HG03342 (cell line): ENCODE data around the gene AGK.
"Not testable (repeated sequence)": the region's sequence is repeated elsewhere in the genome, so short reads cannot be mapped to it uniquely, and the experiment has no call there.

ENCODE experiments used
- ATAC-seq: cut with Tn5 transposase; IDR thresholded peaks from one replicate; pipeline ENCODE4 v1.9.1; 2021; ENCODE audit warnings: mild to moderate bottlenecking, moderate library complexity; ENCODE audit not compliant: unreplicated experiment

Gene AGK

GRCh38 chr7:141674171-141674671, 123.0 kb downstream of the AGK start:
- no peak for ATAC-seq

GRCh38 chr7:141674702-141675101, 123.5 kb downstream of the AGK start:
- ATAC-seq: no peak

DNA sequence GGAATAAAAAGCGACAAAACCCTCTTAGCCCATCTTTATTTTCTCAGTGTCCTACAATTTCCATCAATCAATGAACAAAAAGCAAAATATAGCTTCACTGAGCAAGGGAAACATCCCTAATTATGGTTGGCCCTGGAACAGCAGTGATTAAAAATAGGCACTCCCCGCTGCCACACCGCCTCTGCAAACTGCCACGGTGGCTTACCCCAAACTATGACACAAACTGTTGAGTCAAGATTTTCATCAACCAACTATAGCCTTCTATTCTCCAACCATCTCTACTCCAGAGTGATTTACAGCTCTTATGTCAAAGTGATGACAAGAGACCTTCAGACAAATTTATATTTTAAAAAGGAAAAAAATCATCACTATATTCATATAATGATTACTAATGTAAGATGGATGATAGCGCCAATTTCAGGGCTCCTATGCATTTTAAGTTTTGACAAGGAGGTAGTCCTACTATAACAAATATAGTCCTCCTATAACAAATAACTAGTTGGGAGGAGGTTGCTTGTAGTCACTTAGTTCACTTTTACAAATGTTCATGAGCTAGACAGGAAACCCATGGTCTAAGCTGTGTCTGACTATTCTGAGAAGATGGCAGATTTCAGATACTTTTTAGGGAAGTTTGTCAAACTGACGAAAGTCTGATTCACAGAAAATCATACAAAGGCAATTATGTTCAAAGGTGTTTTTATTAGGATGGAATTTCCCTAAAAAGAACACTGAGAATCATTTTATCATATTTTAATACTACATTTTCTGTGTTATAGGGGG, 124.4 kb downstream of the AGK start:
- ATAC-seq: no peak

DNA sequence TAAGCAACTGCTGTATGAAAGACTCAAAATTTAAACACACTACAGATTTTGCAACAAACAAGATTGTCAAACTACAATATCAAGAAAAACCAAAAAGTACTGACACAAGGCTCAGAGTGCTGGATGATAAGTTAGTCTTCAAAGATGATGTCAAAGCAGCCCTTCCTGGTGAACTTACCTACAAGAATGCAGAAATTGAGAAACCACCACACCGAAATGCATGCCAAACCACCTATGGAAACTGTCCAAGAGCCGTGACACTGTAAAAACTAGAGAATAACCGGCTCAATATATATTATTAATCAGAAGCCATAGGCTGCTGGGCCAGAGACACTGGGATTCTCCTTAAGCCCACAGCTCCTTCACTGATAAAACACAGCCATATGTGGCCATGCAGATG, 125.4 kb downstream of the AGK start:
- no peak for ATAC-seq

DNA sequence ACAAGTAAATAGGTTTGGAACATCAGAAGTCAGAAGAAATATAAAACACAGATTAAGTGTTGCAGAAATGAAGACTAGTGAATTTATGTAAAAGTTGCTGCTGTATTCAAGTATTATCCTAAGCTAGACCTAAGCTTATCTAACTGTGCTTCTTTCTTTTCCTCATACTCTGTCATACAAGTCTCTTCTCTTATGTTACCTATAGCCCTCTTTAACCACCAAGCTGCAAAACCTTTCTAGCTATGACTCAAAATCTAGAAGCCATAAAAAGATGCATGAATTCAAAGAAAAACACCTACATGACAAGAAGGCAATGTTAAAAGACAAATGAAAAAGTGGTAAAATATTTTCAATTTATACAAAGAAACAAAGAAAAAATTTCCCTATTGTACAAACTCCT, 127.8 kb downstream of the AGK start:
- ATAC-seq: no peak

- ATAC-seq: no peak
Measured at GRCh38 chr7:141685285-141686023, 134.2 kb downstream of the AGK start.

GRCh38 chr7:141686074-141686473, 134.9 kb downstream of the AGK start:
- ATAC-seq: no peak

GRCh38 chr7:141686670-141687069, 135.5 kb downstream of the AGK start:
- no peak for ATAC-seq

DNA sequence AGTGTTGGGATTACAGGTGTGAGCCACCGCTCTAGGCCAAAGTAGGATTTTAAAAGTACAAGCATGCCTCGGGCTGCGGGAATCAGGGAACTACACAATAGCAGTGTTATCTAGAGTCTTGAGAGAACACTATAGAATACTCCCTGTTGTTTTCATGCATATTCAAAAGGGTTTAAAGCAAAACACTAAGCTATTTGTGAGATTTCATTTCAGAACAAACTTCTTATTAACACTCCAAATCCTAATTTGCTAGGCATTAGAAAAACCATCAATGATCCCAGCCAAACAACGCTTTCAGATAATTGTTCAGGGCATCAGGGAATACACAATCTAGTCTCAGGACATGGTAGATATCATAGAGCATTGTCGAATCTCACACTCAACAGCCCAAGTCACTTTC, 136.8 kb downstream of the AGK start:
- no peak for ATAC-seq

DNA sequence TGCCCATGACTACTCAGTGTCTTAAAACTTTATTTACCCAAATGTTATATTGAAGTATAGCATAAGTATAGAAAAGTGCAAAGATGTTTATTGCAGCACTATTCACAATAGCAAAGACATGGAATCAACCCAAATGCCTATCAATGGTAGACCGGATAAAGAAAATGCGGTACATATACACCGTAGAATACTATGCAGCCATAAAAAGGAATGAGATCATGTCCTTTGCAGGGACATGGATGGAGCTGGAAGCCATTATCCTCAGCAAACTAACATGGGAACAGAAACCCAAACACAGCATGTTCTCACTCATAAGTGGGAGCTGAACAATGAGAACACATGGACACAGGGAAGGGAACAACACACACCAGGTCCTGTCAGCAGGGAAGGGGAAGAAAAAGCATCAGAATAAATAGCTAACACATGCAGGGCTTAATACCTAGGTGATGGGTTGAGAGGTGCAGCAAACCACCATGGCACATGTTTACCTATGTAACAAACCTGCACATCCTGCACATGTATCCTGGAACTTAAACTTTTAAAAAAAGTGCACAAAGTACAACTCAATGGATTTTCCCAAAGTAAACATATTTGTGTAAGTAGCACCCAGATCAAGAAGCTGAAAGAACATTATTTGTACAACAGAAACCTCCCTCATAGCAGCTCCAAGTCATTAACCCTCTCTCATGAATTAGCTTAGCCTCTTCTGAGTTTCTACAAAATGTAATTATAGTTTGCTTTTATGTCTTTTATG, 138.0 kb downstream of the AGK start:
- ATAC-seq: not testable (repeated sequence)

DNA sequence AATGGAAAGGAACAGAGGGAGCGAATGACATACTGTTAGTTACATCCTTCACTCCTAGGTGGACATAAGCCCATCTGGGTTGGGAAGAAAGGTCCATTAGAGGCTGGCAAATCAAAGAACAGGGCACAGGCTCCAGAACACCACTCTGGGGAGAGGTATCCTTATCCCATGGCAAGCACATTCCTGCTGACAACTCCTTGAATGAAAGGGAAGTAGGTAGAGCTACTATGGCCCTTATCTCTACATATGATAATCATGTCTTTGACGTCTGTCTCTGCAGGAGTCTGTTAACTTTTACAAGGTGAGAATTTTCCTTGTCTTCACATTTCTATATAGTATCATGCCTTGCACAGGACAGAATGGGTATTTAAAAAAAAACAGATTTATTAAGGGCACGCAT, 140.3 kb downstream of the AGK start:
- no peak for ATAC-seq

DNA sequence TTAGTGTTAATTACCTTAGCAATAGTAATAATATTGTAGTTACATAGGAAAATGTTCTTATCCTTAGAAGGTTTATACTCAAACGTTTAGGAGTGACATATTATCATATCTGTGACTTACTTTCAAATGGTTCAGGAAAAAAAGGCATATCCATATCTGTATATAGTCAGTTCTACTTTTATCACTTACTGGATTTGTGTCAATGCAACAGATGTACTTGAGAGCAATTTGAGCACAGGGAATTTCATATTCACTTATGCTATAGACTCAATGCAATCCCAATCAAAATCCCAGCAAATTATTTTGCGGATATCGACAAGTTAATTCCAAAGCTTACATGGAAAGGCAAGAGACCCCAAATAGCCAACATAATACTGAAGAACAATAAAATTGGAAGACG, 140.8 kb downstream of the AGK start:
- ATAC-seq: no peak

- no peak for ATAC-seq
Measured at GRCh38 chr7:141693082-141693481, 141.9 kb downstream of the AGK start.

DNA sequence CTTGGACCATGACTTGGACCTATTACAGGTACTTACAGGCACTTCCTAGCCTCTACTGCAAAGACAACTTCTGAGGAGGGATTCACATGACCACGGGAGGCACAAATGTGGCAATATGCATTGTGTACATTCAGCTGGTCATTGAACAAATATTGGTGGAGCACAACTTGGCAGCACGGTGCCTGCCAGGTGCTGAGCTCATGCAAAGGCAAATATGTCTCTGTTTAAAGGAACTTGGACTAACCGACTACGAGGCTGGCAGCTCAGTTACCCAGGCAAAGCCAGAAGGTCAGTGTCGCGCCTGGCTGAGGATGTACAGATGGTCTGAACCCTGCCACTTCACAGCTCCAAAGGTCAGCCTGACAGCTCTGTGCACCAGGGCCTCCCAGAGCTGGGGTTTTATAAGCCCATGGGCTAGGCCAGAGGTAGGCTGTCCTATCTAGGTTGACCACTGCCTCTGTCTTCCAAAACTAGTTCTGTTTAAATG, 144.6 kb downstream of the AGK start:
- ATAC-seq: no peak

DNA sequence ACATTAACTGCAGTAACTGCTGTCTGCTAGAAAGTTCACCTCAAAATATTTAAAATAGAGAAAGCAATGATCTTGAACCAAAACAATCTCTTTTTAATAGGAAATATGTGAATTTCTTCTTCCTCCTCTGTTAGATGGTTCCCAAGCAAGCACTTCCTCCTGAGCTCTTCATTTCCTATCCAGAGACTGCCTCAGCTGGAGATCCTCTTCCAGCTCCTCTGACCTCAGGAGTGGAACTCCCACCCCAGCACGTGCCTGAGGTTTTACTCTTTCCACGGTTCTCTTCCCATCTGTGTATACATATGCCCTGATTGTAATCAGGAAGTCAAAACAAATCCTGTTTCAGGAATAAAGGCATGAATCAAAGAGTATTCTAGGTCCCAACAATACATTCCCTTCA, 145.1 kb downstream of the AGK start:
- no peak for ATAC-seq

GRCh38 chr7:141697211-141697871, 146.1 kb downstream of the AGK start:
- no peak for ATAC-seq

GRCh38 chr7:141698247-141699015, 147.2 kb downstream of the AGK start:
- no peak for ATAC-seq

DNA sequence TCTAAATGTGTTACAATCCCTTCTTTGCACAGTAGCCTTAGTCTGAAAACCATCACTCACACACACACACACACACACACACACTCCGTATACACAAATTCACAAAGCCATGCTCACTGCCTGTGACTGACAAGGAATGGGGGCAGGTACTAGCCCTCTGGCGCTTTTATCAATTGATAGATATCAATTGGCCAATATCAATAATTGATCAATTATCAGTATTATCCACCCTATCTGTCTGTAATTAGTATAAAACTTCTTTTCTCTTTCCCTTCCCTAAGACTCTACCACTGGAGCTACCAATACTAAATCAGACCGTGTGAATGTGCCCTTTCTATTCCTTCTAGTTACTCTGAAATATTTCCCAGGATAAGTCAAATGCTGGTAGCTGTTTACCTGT, 148.7 kb downstream of the AGK start:
- ATAC-seq: no peak

- ATAC-seq: no peak
Measured at GRCh38 chr7:141700296-141700847, 149.2 kb downstream of the AGK start.

DNA sequence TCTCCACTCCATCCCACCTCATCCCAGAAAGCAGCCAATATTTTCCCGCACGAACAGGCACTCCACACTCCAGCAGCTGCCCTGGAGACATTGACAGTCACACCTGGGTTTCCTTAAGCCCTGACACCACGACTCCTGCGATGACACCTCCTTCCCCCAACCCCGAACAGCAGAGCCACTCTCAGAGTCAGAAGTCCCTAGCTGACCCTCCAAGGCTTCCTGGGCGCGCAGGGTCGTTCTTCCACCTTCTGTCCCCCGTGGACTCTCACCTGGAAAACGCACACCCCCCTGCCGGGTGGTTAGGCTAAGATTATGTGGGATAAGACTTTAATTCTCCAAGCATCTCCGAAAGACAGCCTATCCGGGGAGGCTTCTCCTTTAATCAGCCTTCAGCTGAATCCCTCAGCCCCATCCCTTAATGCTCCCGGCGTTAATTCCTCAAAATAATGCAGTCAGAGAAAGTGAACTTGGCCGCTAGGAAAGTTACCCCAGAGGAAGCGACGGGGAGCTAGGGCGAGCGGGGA, 149.7 kb downstream of the AGK start:
- no peak for ATAC-seq
